ENCODE measurements around the gene PIP5K1B.

PIP5K1B gene

DNA sequence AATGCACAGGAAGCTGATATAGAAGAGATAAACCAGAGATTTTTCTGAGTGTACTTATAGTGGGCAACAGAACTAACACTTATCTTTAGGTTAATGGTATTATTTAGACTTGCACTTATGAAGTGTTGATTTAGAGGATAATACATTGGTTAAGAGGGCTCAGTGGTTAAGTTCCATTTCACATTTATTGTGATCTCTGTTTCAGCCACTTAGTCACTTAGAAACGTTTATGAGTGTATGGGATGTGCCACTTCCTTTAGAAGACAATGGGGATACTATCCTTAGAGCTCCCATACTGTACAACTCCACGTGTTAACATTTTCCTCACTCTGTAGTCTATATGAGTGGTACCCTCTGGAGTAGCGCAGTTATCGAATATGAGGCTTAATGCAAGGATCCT is 57.5 kb downstream of the PIP5K1B start:
- H3K18ac ChIP-seq (ENCODE audit: low read length), result no peak overlapping the region
- H3K9ac ChIP-seq (ENCODE audit: low read depth, low read length, poor library complexity), result no peak overlapping the region
- H3K4me3 ChIP-seq (ENCODE audit: low read length in 2 of 2), result no peak overlapping the region
- H3K23ac ChIP-seq (ENCODE audit: low read depth, low read length, poor library complexity), result no peak overlapping the region
- no CpG with 5 or more reads among the region's 4 CpGs for WGBS, 2 donors (ENCODE audit: extremely low coverage in 2 of 2, insufficient read length in 2 of 2, insufficient replicate concordance in 1 of 2)
- no peaks in the 10 kb centered on the region for H3K79me1 ChIP-seq (ENCODE audit: low read depth, low read length)
- H3K4me1 ChIP-seq (ENCODE audit: control insufficient read depth in 2 of 2, insufficient read depth in 1 of 2, low read depth in 1 of 2, low read length in 2 of 2), result no peaks in the 10 kb centered on the region
- no peak overlapping the region for H2BK12ac ChIP-seq (ENCODE audit: low read length)
- no peak overlapping the region for H3K27ac ChIP-seq (replicated peaks; ENCODE audit: low read length)
- no peak overlapping the region for H2BK5ac ChIP-seq (ENCODE audit: low read length)
- H4K8ac ChIP-seq (ENCODE audit: low read depth, low read length), result no peak overlapping the region
- H2AFZ ChIP-seq (ENCODE audit: low read length), result no peak overlapping the region
- no peak overlapping the region for H4K91ac ChIP-seq (ENCODE audit: low read depth, low read length, poor library complexity)
- H3K14ac ChIP-seq (ENCODE audit: low read length), result no peak overlapping the region
- H3K4me2 ChIP-seq (ENCODE audit: insufficient read depth, low read length, poor library complexity, severe bottlenecking), result no peak overlapping the region
- H3K27me3 ChIP-seq (ENCODE audit: control insufficient read depth in 3 of 3, insufficient read depth in 3 of 3, low read depth in 1 of 3, low read length in 3 of 3), result no peaks in the 10 kb centered on the region
- no peak overlapping the region for H3K4ac ChIP-seq (ENCODE audit: low read length)
- H3K36me3 ChIP-seq (replicated peaks in 1 of 2; ENCODE audit: control insufficient read depth in 2 of 2, insufficient read depth in 2 of 2, low read length in 2 of 2), result peaks cover 0 to 8% of the 10 kb centered on the region in 2 donors
- H2BK120ac ChIP-seq (ENCODE audit: low read depth, low read length), result no peak overlapping the region
- DNase-seq (ENCODE audit: low spot score), result no peak
- H3K9me3 ChIP-seq (replicated peaks in 1 of 2; ENCODE audit: control insufficient read depth in 2 of 2, insufficient read depth in 1 of 2, low read depth in 1 of 2, low read length in 2 of 2), result peaks cover 0 to 30% of the 10 kb centered on the region in 2 donors
- no peak overlapping the region for H2AK5ac ChIP-seq (ENCODE audit: low read depth, low read length)
- H2BK15ac ChIP-seq (ENCODE audit: low read length), result no peak overlapping the region

GRCh38 chr9:68763104-68763503 is 58.1 kb downstream of the PIP5K1B start:
- Histone ChIP-seq H3K27ac (replicated peaks; ENCODE audit: low read length) (no peak overlapping the region), H2BK15ac (ENCODE audit: low read length) (no peak overlapping the region), H4K8ac (ENCODE audit: low read depth, low read length) (no peak overlapping the region), H3K27me3 (ENCODE audit: control insufficient read depth in 3 of 3, insufficient read depth in 3 of 3, low read depth in 1 of 3, low read length in 3 of 3) (no peaks in the 10 kb centered on the region), H3K4me2 (ENCODE audit: insufficient read depth, low read length, poor library complexity, severe bottlenecking) (no peak overlapping the region), H3K4me3 (ENCODE audit: low read length in 2 of 2) (no peak overlapping the region), H3K79me1 (ENCODE audit: low read depth, low read length) (no peaks in the 10 kb centered on the region), H2BK120ac (ENCODE audit: low read depth, low read length) (no peak overlapping the region), H2BK12ac (ENCODE audit: low read length) (no peak overlapping the region), H3K4me1 (ENCODE audit: control insufficient read depth in 2 of 2, insufficient read depth in 1 of 2, low read depth in 1 of 2, low read length in 2 of 2) (peaks cover 0 to 1% of the 10 kb centered on the region in 2 donors), H3K18ac (ENCODE audit: low read length) (no peak overlapping the region), H3K9me3 (replicated peaks in 1 of 2; ENCODE audit: control insufficient read depth in 2 of 2, insufficient read depth in 1 of 2, low read depth in 1 of 2, low read length in 2 of 2) (peaks cover 0 to 24% of the 10 kb centered on the region in 2 donors), H3K36me3 (replicated peaks in 1 of 2; ENCODE audit: control insufficient read depth in 2 of 2, insufficient read depth in 2 of 2, low read length in 2 of 2) (peaks cover 0 to 8% of the 10 kb centered on the region in 2 donors), H3K4ac (ENCODE audit: low read length) (no peak overlapping the region), H4K91ac (ENCODE audit: low read depth, low read length, poor library complexity) (no peak overlapping the region), H2AFZ (ENCODE audit: low read length) (no peak overlapping the region), H2AK5ac (ENCODE audit: low read depth, low read length) (no peak overlapping the region), H3K14ac (ENCODE audit: low read length) (no peak overlapping the region), H2BK5ac (ENCODE audit: low read length) (no peak overlapping the region), H3K23ac (ENCODE audit: low read depth, low read length, poor library complexity) (no peak overlapping the region), H3K9ac (ENCODE audit: low read depth, low read length, poor library complexity) (no peak overlapping the region)
- WGBS, 2 donors (ENCODE audit: extremely low coverage in 2 of 2, insufficient read length in 2 of 2, insufficient replicate concordance in 1 of 2), result no CpG with 5 or more reads among the region's 3 CpGs
- DNase-seq (ENCODE audit: low spot score), result no peak

DNA sequence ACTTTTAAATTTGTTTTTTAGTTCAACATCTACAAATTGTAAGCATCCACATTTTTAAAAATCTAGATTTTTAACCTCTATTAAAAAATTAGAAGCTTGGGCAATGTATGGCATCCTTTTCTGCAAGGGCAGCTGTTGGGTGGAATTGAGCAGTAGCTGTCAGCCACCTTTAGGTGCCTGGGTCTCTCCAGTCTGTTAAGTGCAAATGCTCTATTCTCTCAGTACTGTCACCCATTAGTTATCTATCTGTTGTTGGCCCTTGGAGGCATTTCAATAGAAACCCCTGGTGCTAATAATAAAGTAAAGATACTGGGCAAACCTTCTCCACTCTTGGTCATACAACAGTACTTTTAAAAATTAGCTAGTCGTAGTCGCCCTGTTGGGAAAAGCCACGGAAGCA is 63.6 kb downstream of the PIP5K1B start:
- no peak overlapping the region for H4K8ac ChIP-seq (ENCODE audit: low read depth, low read length)
- H3K79me1 ChIP-seq (ENCODE audit: low read depth, low read length), result no peaks in the 10 kb centered on the region
- H2AK5ac ChIP-seq (ENCODE audit: low read depth, low read length), result no peak overlapping the region
- no peak overlapping the region for H3K9ac ChIP-seq (ENCODE audit: low read depth, low read length, poor library complexity)
- H2BK5ac ChIP-seq (ENCODE audit: low read length), result no peak overlapping the region
- no peak overlapping the region for H3K4me3 ChIP-seq (ENCODE audit: low read length in 2 of 2)
- no peaks in the 10 kb centered on the region for H3K27me3 ChIP-seq (ENCODE audit: control insufficient read depth in 3 of 3, insufficient read depth in 3 of 3, low read depth in 1 of 3, low read length in 3 of 3)
- no peak overlapping the region for H3K18ac ChIP-seq (ENCODE audit: low read length)
- no peak overlapping the region for H3K27ac ChIP-seq (replicated peaks; ENCODE audit: low read length)
- H3K23ac ChIP-seq (ENCODE audit: low read depth, low read length, poor library complexity), result no peak overlapping the region
- H2BK15ac ChIP-seq (ENCODE audit: low read length), result no peak overlapping the region
- WGBS, 2 donors (ENCODE audit: extremely low coverage in 2 of 2, insufficient read length in 2 of 2, insufficient replicate concordance in 1 of 2), result no CpG with 5 or more reads among the region's 3 CpGs
- no peak overlapping the region for H4K91ac ChIP-seq (ENCODE audit: low read depth, low read length, poor library complexity)
- H3K4ac ChIP-seq (ENCODE audit: low read length), result no peak overlapping the region
- no peak overlapping the region for H2BK120ac ChIP-seq (ENCODE audit: low read depth, low read length)
- no peak for DNase-seq (ENCODE audit: low spot score)
- H3K14ac ChIP-seq (ENCODE audit: low read length), result no peak overlapping the region
- no peak overlapping the region for H3K4me2 ChIP-seq (ENCODE audit: insufficient read depth, low read length, poor library complexity, severe bottlenecking)
- H3K36me3 ChIP-seq (replicated peaks in 1 of 2; ENCODE audit: control insufficient read depth in 2 of 2, insufficient read depth in 2 of 2, low read length in 2 of 2), result peaks cover 0 to 6% of the 10 kb centered on the region in 2 donors
- no peaks in the 10 kb centered on the region for H3K9me3 ChIP-seq (replicated peaks in 1 of 2; ENCODE audit: control insufficient read depth in 2 of 2, insufficient read depth in 1 of 2, low read depth in 1 of 2, low read length in 2 of 2)
- no peak overlapping the region for H2AFZ ChIP-seq (ENCODE audit: low read length)
- peaks cover 2 to 11% of the 10 kb centered on the region in 2 donors for H3K4me1 ChIP-seq (ENCODE audit: control insufficient read depth in 2 of 2, insufficient read depth in 1 of 2, low read depth in 1 of 2, low read length in 2 of 2)
- H2BK12ac ChIP-seq (ENCODE audit: low read length), result no peak overlapping the region

DNA sequence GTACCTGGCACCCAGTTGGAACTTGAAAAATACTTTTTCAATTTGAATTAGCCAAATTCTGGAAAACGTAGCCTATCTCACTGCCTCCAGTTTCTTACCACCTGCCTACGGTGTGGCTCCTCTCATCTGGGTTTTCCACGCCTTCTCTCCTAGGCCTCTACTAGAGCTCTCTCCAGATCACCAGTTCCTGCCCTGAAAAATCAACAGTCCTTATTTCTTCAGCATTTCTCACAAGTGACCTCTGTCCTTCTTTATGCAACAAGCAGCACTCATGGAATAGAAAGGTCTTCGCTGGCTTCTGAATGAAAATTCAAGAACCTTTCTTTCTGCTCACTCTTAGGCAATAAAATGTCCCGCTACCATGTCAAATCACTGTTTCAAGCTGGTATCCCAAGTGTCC is 64.8 kb downstream of the PIP5K1B start:
- no peak for DNase-seq (ENCODE audit: low spot score)
- H2AFZ ChIP-seq (ENCODE audit: low read length), result no peak overlapping the region
- no peak overlapping the region for H2BK120ac ChIP-seq (ENCODE audit: low read depth, low read length)
- H3K23ac ChIP-seq (ENCODE audit: low read depth, low read length, poor library complexity), result no peak overlapping the region
- no peaks in the 10 kb centered on the region for H3K9me3 ChIP-seq (replicated peaks in 1 of 2; ENCODE audit: control insufficient read depth in 2 of 2, insufficient read depth in 1 of 2, low read depth in 1 of 2, low read length in 2 of 2)
- peaks cover 2 to 11% of the 10 kb centered on the region in 2 donors for H3K4me1 ChIP-seq (ENCODE audit: control insufficient read depth in 2 of 2, insufficient read depth in 1 of 2, low read depth in 1 of 2, low read length in 2 of 2)
- H4K8ac ChIP-seq (ENCODE audit: low read depth, low read length), result no peak overlapping the region
- no peaks in the 10 kb centered on the region for H3K79me1 ChIP-seq (ENCODE audit: low read depth, low read length)
- H3K36me3 ChIP-seq (replicated peaks in 1 of 2; ENCODE audit: control insufficient read depth in 2 of 2, insufficient read depth in 2 of 2, low read length in 2 of 2), result peaks cover 0 to 6% of the 10 kb centered on the region in 2 donors
- no peak overlapping the region for H3K27ac ChIP-seq (replicated peaks; ENCODE audit: low read length)
- H2BK15ac ChIP-seq (ENCODE audit: low read length), result no peak overlapping the region
- H3K4me2 ChIP-seq (ENCODE audit: insufficient read depth, low read length, poor library complexity, severe bottlenecking), result no peak overlapping the region
- H3K4me3 ChIP-seq (ENCODE audit: low read length in 2 of 2), result no peak overlapping the region
- H2AK5ac ChIP-seq (ENCODE audit: low read depth, low read length), result no peak overlapping the region
- H2BK12ac ChIP-seq (ENCODE audit: low read length), result no peak overlapping the region
- H2BK5ac ChIP-seq (ENCODE audit: low read length), result no peak overlapping the region
- no CpG with 5 or more reads among the region's 5 CpGs for WGBS, 2 donors (ENCODE audit: extremely low coverage in 2 of 2, insufficient read length in 2 of 2, insufficient replicate concordance in 1 of 2)
- no peak overlapping the region for H3K14ac ChIP-seq (ENCODE audit: low read length)
- no peaks in the 10 kb centered on the region for H3K27me3 ChIP-seq (ENCODE audit: control insufficient read depth in 3 of 3, insufficient read depth in 3 of 3, low read depth in 1 of 3, low read length in 3 of 3)
- no peak overlapping the region for H3K18ac ChIP-seq (ENCODE audit: low read length)
- no peak overlapping the region for H4K91ac ChIP-seq (ENCODE audit: low read depth, low read length, poor library complexity)
- H3K4ac ChIP-seq (ENCODE audit: low read length), result no peak overlapping the region
- H3K9ac ChIP-seq (ENCODE audit: low read depth, low read length, poor library complexity), result no peak overlapping the region
